SK-MEL-5 (cell line): Measurements from ENCODE around the gene CHRFAM7A. TPM values are rescaled to one million over a fixed set of nuclear protein-coding genes. Genes with fewer than 3 reads are reported as not detected.
"Not testable (repeated sequence)": the region's sequence is repeated elsewhere in the genome, so short reads cannot be mapped to it uniquely, and the experiment has no call there.

Source experiments
- DNase-seq: peaks from one replicate; pipeline ENCODE4 v3.0.0-alpha.2; 2016; ENCODE audit warnings: low read depth, low spot score
- in situ Hi-C: cut with HindIII; loops from 2 replicates; pipeline ENCODE4 v1.10.0; 2016; ENCODE audit warnings: low sequenced_read_pairs, high pct_unique_total_duplicates, low pct_unique_long_range_greater_than_20kb
- small RNA-seq, 2 experiments: library from RNA; depleted of rRNA; stranded (forward); fragments of <200 nt; gene quantifications; one replicate each; pipeline ENCODE3, GENCODE V24; 2014
- total RNA-seq: library from RNA; depleted of rRNA; stranded (reverse); fragments of >200 nt; shearing (Covaris generic); gene quantifications from 2 replicates; pipeline ENCODE4 v1.2.3, GENCODE V29; 2014; rRNA removed

CHRFAM7A gene
- total RNA-seq, 1 experiment from 2014 or later = 0.40 TPM

GRCh38 chr15:30349803-30350202, 43.5 kb downstream of the CHRFAM7A start:
- DNase-seq, in situ Hi-C loops: not testable (repeated sequence)

GRCh38 chr15:30336584-30336983, 56.8 kb downstream of the CHRFAM7A start:
- DNase-seq, in situ Hi-C loops: not testable (repeated sequence)

GRCh38 chr15:30334152-30334551, 59.2 kb downstream of the CHRFAM7A start:
- in situ Hi-C loops, DNase-seq: not testable (repeated sequence)

- DNase-seq, in situ Hi-C loops: not testable (repeated sequence)
Observed at GRCh38 chr15:30326145-30326544, 67.2 kb downstream of the CHRFAM7A start.

DNA sequence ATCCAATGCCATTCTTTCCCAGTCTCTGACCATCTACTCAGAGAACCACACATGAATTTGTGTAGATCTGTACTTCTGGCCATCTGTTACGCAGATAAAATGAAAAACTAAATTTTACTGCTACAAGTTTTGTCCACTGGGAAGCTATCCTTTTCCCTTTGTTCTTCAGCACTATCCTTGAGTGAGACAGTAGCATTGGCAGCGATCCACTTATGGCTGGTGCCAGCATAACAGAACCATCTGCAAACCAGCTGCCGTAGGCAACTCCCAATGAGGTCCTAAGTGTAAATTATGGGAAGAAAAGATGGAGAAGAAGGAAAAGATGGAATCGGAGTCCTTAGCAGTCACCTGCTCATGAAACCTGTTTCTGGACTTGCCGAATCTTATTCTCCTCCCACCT, 72.3 kb downstream of the CHRFAM7A start:
- in situ Hi-C loops, DNase-seq: not testable (repeated sequence)

GRCh38 chr15:30315704-30316103, 77.6 kb downstream of the CHRFAM7A start:
- in situ Hi-C loops, DNase-seq: not testable (repeated sequence)

- DNase-seq, in situ Hi-C loops: not testable (repeated sequence)
Observed at GRCh38 chr15:30310575-30310974, 82.8 kb downstream of the CHRFAM7A start.

Small RNA genes lying within 50 kb of the gene (small RNA-seq; reads per million reads assigned to genes)
- 0 reads per million in 2 experiments for gene AC019322.2
- 0 reads per million in 2 experiments for gene RF00019
- gene RF00096 = 0 reads per million in 2 experiments
- gene RN7SL196P = 0 reads per million in 2 experiments

Other genes with a start within 250 kb of the CHRFAM7A start
- 0.05 and 0.08 TPM in 2 replicates for gene GOLGA8R, start 20.7 kb upstream of the CHRFAM7A start, total RNA-seq
- 0.13 and 0.16 TPM in 2 replicates for gene GOLGA8Q, start 158.5 kb upstream of the CHRFAM7A start, total RNA-seq
- 0.29 and 0.48 TPM in 2 replicates for gene GOLGA8H, start 210.5 kb upstream of the CHRFAM7A start, total RNA-seq